SU-DHL-6 (cell line): ENCODE data around the gene CARMIL1.

Experiments used
- H2AFZ ChIP-seq: fragments of 200-600 bp; sonication (generic); 2 replicates; pipeline ENCODE4 v1.6.1; 2014; ENCODE audit warnings: low read depth, mild to moderate bottlenecking, moderate library complexity, mixed read lengths, antibody characterized with exemption, low read length; ENCODE audit not compliant: severe bottlenecking
- H3F3A ChIP-seq: fragments of 200-600 bp; shearing (Covaris generic); 2 replicates; pipeline ENCODE4 v1.6.0; 2016; ENCODE audit warnings: antibody characterized with exemption, mild to moderate bottlenecking; ENCODE audit not compliant: insufficient read depth
- H3K27ac ChIP-seq: fragments of 200-600 bp; sonication (generic); 2 replicates; pipeline ENCODE4 v1.5.1; 2016; ENCODE audit warnings: low read depth, mild to moderate bottlenecking, low read length, moderate library complexity, mixed read lengths
- H3K27me3 ChIP-seq: fragments of 200-600 bp; sonication (generic), shearing (Covaris generic); 2 replicates; pipeline ENCODE4 v1.6.0; 2014; ENCODE audit warnings: mild to moderate bottlenecking, low read length
- H3K36me3 ChIP-seq: fragments of 200-600 bp; sonication (generic); 2 replicates; pipeline ENCODE4 v1.6.1; 2014; ENCODE audit warnings: mild to moderate bottlenecking, low read length, mixed read lengths
- H3K4me2 ChIP-seq: fragments of 300-600, 200-600 bp; shearing (Covaris generic), sonication (generic); 2 replicates; pipeline ENCODE4 v1.6.0; 2014; ENCODE audit warnings: low read length, low read depth, mild to moderate bottlenecking; ENCODE audit not compliant: poor library complexity, severe bottlenecking
- H3K4me3 ChIP-seq: fragments of 200-600 bp; sonication (generic); 2 replicates; pipeline ENCODE4 v1.5.1; 2014; ENCODE audit warnings: antibody characterized with exemption, low read length, mild to moderate bottlenecking, mixed read lengths; ENCODE audit not compliant: insufficient read depth, poor library complexity, severe bottlenecking
- H3K79me2 ChIP-seq: fragments of 200-600 bp; sonication (generic); 2 replicates; pipeline ENCODE4 v1.6.1; 2014; ENCODE audit warnings: mild to moderate bottlenecking, low read length, moderate library complexity; ENCODE audit not compliant: insufficient read depth
- H3K9ac ChIP-seq: fragments of 200-600 bp; sonication (generic); 2 replicates; pipeline ENCODE4 v1.7.0; 2014; ENCODE audit warnings: mild to moderate bottlenecking, low read length
- H3K9me2 ChIP-seq: fragments of 200-600 bp; sonication (generic); replicated peaks from 2 replicates; pipeline ENCODE4 v1.6.1; 2014; ENCODE audit warnings: low read length; ENCODE audit not compliant: insufficient read depth
- H3K9me3 ChIP-seq: fragments of 200-600 bp; sonication (generic); 2 replicates; pipeline ENCODE4 v1.6.1; 2014; ENCODE audit warnings: low read length, mixed read lengths; ENCODE audit not compliant: insufficient read depth
- H4K20me1 ChIP-seq: fragments of 200-600 bp; sonication (generic); 2 replicates; pipeline ENCODE4 v1.6.1; 2014; ENCODE audit warnings: low read depth, mild to moderate bottlenecking, antibody characterized with exemption, low read length, moderate library complexity, mixed read lengths
- EZH2phosphoT487 ChIP-seq: fragments of 200-600 bp; sonication (generic), shearing (Covaris generic); conservative IDR thresholded peaks from 2 replicates; pipeline ENCODE4 v1.6.1; 2018; ENCODE audit warnings: mild to moderate bottlenecking, antibody characterized with exemption, low read length, moderate library complexity, mixed read lengths
- TF ChIP-seq, protein P1 (sequence below): fragments of 200-600 bp; sonication (generic); IDR thresholded peaks from one replicate; pipeline ENCODE4 v1.5.1; 2017; ENCODE audit warnings: antibody characterized with exemption, mild to moderate bottlenecking, low read length, moderate library complexity; ENCODE audit not compliant: insufficient read depth, poor library complexity, severe bottlenecking

The CARMIL1 gene

DNA sequence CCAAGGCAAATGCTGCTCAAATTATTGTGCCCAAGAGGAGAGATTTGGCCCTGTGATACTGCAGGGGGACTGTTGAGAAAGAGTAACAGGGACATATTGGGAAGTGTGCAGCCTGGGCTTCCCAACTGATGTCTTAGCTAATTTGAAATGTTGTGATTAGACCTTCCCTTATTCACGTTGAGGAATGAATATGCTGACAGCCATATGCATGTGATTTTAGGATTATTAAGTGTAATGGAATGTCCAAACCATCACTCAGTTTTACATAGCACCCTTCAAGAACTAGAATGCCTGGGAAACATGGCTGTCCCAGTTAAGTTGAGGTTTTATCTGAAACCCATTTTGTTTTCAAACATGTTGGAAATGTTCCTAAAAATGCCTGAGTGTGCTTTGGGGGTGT is 81.4 kb downstream of the CARMIL1 start:
- Histone ChIP-seq H4K20me1 (peaks cover 26% of the 10 kb centered on the region), H2AFZ (no peak overlapping the region), H3K9ac (no peak overlapping the region), H3K79me2 (peaks cover 44% of the 10 kb centered on the region), H3K36me3 (no peaks in the 10 kb centered on the region), H3K4me2 (no peak overlapping the region), H3K4me3 (no peak overlapping the region), H3K27me3 (no peaks in the 10 kb centered on the region), H3K27ac (no peak overlapping the region), H3F3A (peaks cover 6% of the 10 kb centered on the region; the same call in 1 of the 2 replicates), H3K9me3 (no peaks in the 10 kb centered on the region), H3K9me2 (no peaks in the 10 kb centered on the region)
- TF ChIP-seq EZH2phosphoT487 = no peak
- TF ChIP-seq, protein P1, sequence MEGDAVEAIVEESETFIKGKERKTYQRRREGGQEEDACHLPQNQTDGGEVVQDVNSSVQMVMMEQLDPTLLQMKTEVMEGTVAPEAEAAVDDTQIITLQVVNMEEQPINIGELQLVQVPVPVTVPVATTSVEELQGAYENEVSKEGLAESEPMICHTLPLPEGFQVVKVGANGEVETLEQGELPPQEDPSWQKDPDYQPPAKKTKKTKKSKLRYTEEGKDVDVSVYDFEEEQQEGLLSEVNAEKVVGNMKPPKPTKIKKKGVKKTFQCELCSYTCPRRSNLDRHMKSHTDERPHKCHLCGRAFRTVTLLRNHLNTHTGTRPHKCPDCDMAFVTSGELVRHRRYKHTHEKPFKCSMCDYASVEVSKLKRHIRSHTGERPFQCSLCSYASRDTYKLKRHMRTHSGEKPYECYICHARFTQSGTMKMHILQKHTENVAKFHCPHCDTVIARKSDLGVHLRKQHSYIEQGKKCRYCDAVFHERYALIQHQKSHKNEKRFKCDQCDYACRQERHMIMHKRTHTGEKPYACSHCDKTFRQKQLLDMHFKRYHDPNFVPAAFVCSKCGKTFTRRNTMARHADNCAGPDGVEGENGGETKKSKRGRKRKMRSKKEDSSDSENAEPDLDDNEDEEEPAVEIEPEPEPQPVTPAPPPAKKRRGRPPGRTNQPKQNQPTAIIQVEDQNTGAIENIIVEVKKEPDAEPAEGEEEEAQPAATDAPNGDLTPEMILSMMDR = no peak

DNA sequence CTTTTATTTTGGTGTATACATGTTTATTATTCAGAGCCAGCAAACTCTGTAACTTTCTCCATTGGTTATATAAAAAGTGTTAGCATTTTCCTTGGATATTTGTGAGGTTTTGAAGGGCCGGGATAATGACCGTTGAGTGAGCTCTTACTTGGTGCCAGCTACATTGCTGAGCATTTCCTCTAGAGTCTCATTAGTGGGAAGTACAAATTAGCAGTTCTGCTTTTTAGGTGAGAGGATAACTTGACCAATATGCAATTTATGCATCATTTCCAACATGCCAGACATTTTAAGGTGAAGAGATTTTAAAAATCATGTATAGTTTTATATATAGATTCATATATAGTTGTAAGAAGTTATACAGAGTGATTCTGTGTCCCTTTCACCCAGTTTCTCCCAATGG is 84.3 kb downstream of the CARMIL1 start:
- peaks cover 6% of the 10 kb centered on the region; the same call in 1 of the 2 replicates for H3F3A ChIP-seq
- H3K9ac ChIP-seq = no peak overlapping the region
- H3K9me2 ChIP-seq = no peaks in the 10 kb centered on the region
- H3K36me3 ChIP-seq = no peaks in the 10 kb centered on the region
- no peak for TF ChIP-seq EZH2phosphoT487
- TF ChIP-seq, protein P1 = no peak
- H3K79me2 ChIP-seq = peaks cover 47% of the 10 kb centered on the region; the same call in 1 of the 2 replicates
- peaks cover 17% of the 10 kb centered on the region; the same call in 1 of the 2 replicates for H4K20me1 ChIP-seq
- no peak overlapping the region for H3K27ac ChIP-seq
- no peaks in the 10 kb centered on the region for H3K9me3 ChIP-seq
- no peak overlapping the region for H3K4me2 ChIP-seq
- H3K27me3 ChIP-seq = no peaks in the 10 kb centered on the region
- no peak overlapping the region for H2AFZ ChIP-seq
- no peak overlapping the region for H3K4me3 ChIP-seq

DNA sequence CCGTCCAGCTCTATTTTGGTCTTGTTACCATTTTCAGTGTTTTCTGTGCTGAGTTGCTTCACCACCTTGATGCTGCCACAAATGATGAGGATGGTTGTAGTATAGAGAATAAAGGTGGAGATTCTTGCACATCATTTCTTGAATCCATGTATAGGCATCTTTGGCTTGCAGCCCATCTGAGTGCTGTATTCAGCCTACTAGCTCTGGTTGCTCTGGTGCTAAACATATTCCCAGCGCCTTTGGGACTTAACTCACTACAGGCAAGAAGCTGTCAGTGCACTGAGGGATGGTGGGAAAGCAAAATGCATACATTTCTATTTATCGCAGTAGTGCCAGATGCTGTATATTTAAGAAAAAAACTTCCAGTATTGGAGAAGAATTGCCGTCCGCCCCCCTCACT is 86.0 kb downstream of the CARMIL1 start:
- Histone ChIP-seq H3K79me2 (peaks cover 55% of the 10 kb centered on the region), H3K9me2 (no peaks in the 10 kb centered on the region), H3K4me3 (no peak overlapping the region), H3K36me3 (no peaks in the 10 kb centered on the region), H3F3A (peaks cover 6% of the 10 kb centered on the region; the same call in 1 of the 2 replicates), H3K9me3 (no peaks in the 10 kb centered on the region), H3K27ac (no peak overlapping the region), H2AFZ (no peak overlapping the region), H4K20me1 (peaks cover 4% of the 10 kb centered on the region; the same call in 1 of the 2 replicates), H3K9ac (no peak overlapping the region), H3K27me3 (no peaks in the 10 kb centered on the region), H3K4me2 (peak overlapping the region; percentile 2)
- TF ChIP-seq EZH2phosphoT487 = no peak
- TF ChIP-seq, protein P1 = no peak
